Loucy (cell line): Measurements from ENCODE around the gene BLVRA.
"Not testable (repeated sequence)": the region's sequence is repeated elsewhere in the genome, so short reads cannot be mapped to it uniquely, and the experiment has no call there.

Source experiments
- H2AFZ ChIP-seq: fragments of 200-600 bp; sonication (generic); 2 replicates; pipeline ENCODE4 v1.6.0; 2016; ENCODE audit warnings: antibody characterized with exemption, mild to moderate bottlenecking, low read length, moderate library complexity
- H3F3A ChIP-seq: fragments of 200-600 bp; 2 replicates; pipeline ENCODE4 v1.6.0; 2016; ENCODE audit warnings: antibody characterized with exemption, low read depth, mild to moderate bottlenecking
- H3K27me3 ChIP-seq: fragments of 200-600 bp; sonication (generic); 2 replicates; pipeline ENCODE4 v1.6.1; 2014; ENCODE audit warnings: low read length, mild to moderate bottlenecking; ENCODE audit not compliant: insufficient read depth, poor library complexity, severe bottlenecking
- H3K36me3 ChIP-seq: fragments of 200-600 bp; sonication (generic); 2 replicates; pipeline ENCODE4 v1.6.1; 2016; ENCODE audit warnings: low read length; ENCODE audit not compliant: insufficient read depth
- H3K4me1 ChIP-seq: fragments of 200-600 bp; sonication (generic); 2 replicates; pipeline ENCODE4 v1.5.1; 2014; ENCODE audit warnings: low read length, mild to moderate bottlenecking; ENCODE audit not compliant: insufficient read depth, poor library complexity, severe bottlenecking
- H3K4me2 ChIP-seq: fragments of 200-600 bp; sonication (generic); 2 replicates; pipeline ENCODE4 v1.6.0; 2014; ENCODE audit warnings: antibody characterized with exemption, low read length, low read depth, mild to moderate bottlenecking; ENCODE audit not compliant: poor library complexity, severe bottlenecking
- H3K4me3 ChIP-seq: fragments of 200-600 bp; sonication (generic); 2 replicates; pipeline ENCODE4 v1.5.1; 2014; ENCODE audit warnings: low read length, mild to moderate bottlenecking, mixed read lengths; ENCODE audit not compliant: poor library complexity, severe bottlenecking
- H3K79me2 ChIP-seq: fragments of 200-600 bp; sonication (generic); 2 replicates; pipeline ENCODE4 v1.6.1; 2014; ENCODE audit warnings: low read length; ENCODE audit not compliant: insufficient read depth
- H3K9ac ChIP-seq: fragments of 200-600 bp; sonication (generic); 2 replicates; pipeline ENCODE4 v1.6.0; 2014; ENCODE audit warnings: mild to moderate bottlenecking, low read depth, low read length, moderate library complexity; ENCODE audit not compliant: poor library complexity, severe bottlenecking
- H3K9me2 ChIP-seq: fragments of 200-600 bp; sonication (generic); replicated peaks from 2 replicates; pipeline ENCODE4 v1.6.1; 2016; ENCODE audit warnings: low read depth, low read length, mixed read lengths
- H3K9me3 ChIP-seq: fragments of 200-600 bp; sonication (generic); 2 replicates; pipeline ENCODE4 v1.6.1; 2014; ENCODE audit warnings: mild to moderate bottlenecking, antibody characterized with exemption, low read length, low read depth; ENCODE audit not compliant: insufficient read depth
- H4K20me1 ChIP-seq: fragments of 200-600 bp; sonication (generic); 2 replicates; pipeline ENCODE4 v1.6.0; 2014; ENCODE audit warnings: antibody characterized with exemption, low read length, mild to moderate bottlenecking; ENCODE audit not compliant: insufficient read depth, poor library complexity, severe bottlenecking
- CTCF ChIP-seq: fragments of 200-600 bp; sonication (generic); conservative IDR thresholded peaks from 2 replicates; pipeline ENCODE4 v1.5.1; 2014; ENCODE audit warnings: mild to moderate bottlenecking, antibody characterized with exemption, low read length
- EZH2phosphoT487 ChIP-seq: fragments of 200-600 bp; IDR thresholded peaks from 2 replicates; pipeline ENCODE4 v1.6.1; 2018; ENCODE audit warnings: antibody characterized with exemption, mild to moderate bottlenecking, moderate library complexity, borderline replicate concordance

Gene BLVRA

GRCh38 chr7:43758029-43758821, at the start of gene BLVRA:
Gene BLVRA, plus strand, starts transcription at chr7:43758680. Its CDS starts 12,479 bp downstream, at chr7:43771159.
- no peaks in the 10 kb centered on the region for H3F3A ChIP-seq
- peak within 1 kb of the TSS; percentile 59 for H3K4me2 ChIP-seq
- H3K9ac ChIP-seq, result peak within 1 kb of the TSS; percentile 67
- H3K4me1 ChIP-seq, result peaks cover 11% of the 10 kb centered on the region
- no peaks in the 10 kb centered on the region for H3K9me3 ChIP-seq
- H3K9me2 ChIP-seq, result no peaks in the 10 kb centered on the region
- no peaks in the 10 kb centered on the region for H3K79me2 ChIP-seq
- peaks cover 8% of the 10 kb centered on the region for H3K27me3 ChIP-seq
- peak within 1 kb of the TSS; percentile 94 for H2AFZ ChIP-seq
- H3K4me3 ChIP-seq, result peak within 1 kb of the TSS; percentile 82
- no peaks in the 10 kb centered on the region for H3K36me3 ChIP-seq
- H4K20me1 ChIP-seq, result no peaks in the 10 kb centered on the region
- TF ChIP-seq EZH2phosphoT487 (no peak), CTCF (no peak)

- TF ChIP-seq EZH2phosphoT487, result no peak
- TF ChIP-seq CTCF, result no peak
- no peak overlapping the region for H3K9ac ChIP-seq
- peaks cover 8% of the 10 kb centered on the region for H4K20me1 ChIP-seq
- no peaks in the 10 kb centered on the region for H3K9me2 ChIP-seq
- H3K4me3 ChIP-seq, result no peak overlapping the region
- no peaks in the 10 kb centered on the region for H3K27me3 ChIP-seq
- H2AFZ ChIP-seq, result no peak overlapping the region
- H3F3A ChIP-seq, result no peaks in the 10 kb centered on the region
- H3K4me2 ChIP-seq, result no peak overlapping the region
- peaks cover 71% of the 10 kb centered on the region for H3K79me2 ChIP-seq
- no peaks in the 10 kb centered on the region; the same call in 1 of the 2 replicates for H3K9me3 ChIP-seq
- H3K4me1 ChIP-seq, result peaks cover 6% of the 10 kb centered on the region
- H3K36me3 ChIP-seq, result peaks cover 3% of the 10 kb centered on the region; the same call in 1 of the 2 replicates
These were observed 47.0 kb upstream of the BLVRA start for GRCh38 chr7:43711503-43711902.

- not testable (repeated sequence) for H3K4me2 ChIP-seq, H3K9ac ChIP-seq, H3K27me3 ChIP-seq, H3K9me2 ChIP-seq, H3K4me3 ChIP-seq, H3K4me1 ChIP-seq, H3F3A ChIP-seq, H2AFZ ChIP-seq, H3K36me3 ChIP-seq, H3K9me3 ChIP-seq
- Histone ChIP-seq H4K20me1 (peaks cover 17% of the 10 kb centered on the region), H3K79me2 (peaks cover 79% of the 10 kb centered on the region)
These were observed 42.5 kb upstream of the BLVRA start for GRCh38 chr7:43715966-43716365.
